Skeletal muscle tissue (tissue), 4 donors: ENCODE measurements around the gene P2RY6. TPM values are rescaled to one million over a fixed set of nuclear protein-coding genes. Genes with fewer than 3 reads are reported as not detected.

ENCODE experiments used
- H3K27ac ChIP-seq: one replicate; pipeline ENCODE4 v1.7.0; 2013; ENCODE audit warnings: mild to moderate bottlenecking, low read depth, low read length, inconsistent platforms
- H3K27me3 ChIP-seq, 3 donors: one replicate each; pipeline ENCODE4 v1.7.0; 2013; ENCODE audit warnings: low read length in 3 of 3; ENCODE audit not compliant: control insufficient read depth in 3 of 3, insufficient read depth in 3 of 3
- H3K36me3 ChIP-seq, 3 donors: one replicate each; pipeline ENCODE4 v1.7.0; 2013; ENCODE audit warnings: low read length in 3 of 3; ENCODE audit not compliant: control insufficient read depth in 3 of 3, insufficient read depth in 3 of 3
- H3K4me1 ChIP-seq, 3 donors: one replicate each; pipeline ENCODE4 v1.7.0; 2013; ENCODE audit warnings: low read length in 3 of 3, mild to moderate bottlenecking in 3 of 3; ENCODE audit not compliant: control insufficient read depth in 3 of 3, insufficient read depth in 3 of 3
- H3K4me3 ChIP-seq, 3 donors: one replicate each; pipeline ENCODE4 v1.7.0; 2013; ENCODE audit warnings: low read length in 3 of 3
- H3K9ac ChIP-seq, 3 donors: one replicate each; pipeline ENCODE4 v1.7.0; 2013; ENCODE audit warnings: low read length in 3 of 3, mild to moderate bottlenecking in 3 of 3, moderate library complexity in 2 of 3, low read depth in 1 of 3
- H3K9me3 ChIP-seq, 3 donors: one replicate each; pipeline ENCODE4 v1.7.0; 2013; ENCODE audit warnings: low read length in 3 of 3; ENCODE audit not compliant: control insufficient read depth in 3 of 3
- total RNA-seq: library from RNA; depleted of rRNA; stranded (reverse); fragments of >200 nt; gene quantifications from one replicate; pipeline ENCODE4 v1.2.3, GENCODE V29; 2014
- donor health status: Osteomylitis.

Gene P2RY6
- total RNA-seq, 1 donor from 2014 or later, result 2.1 TPM

DNA sequence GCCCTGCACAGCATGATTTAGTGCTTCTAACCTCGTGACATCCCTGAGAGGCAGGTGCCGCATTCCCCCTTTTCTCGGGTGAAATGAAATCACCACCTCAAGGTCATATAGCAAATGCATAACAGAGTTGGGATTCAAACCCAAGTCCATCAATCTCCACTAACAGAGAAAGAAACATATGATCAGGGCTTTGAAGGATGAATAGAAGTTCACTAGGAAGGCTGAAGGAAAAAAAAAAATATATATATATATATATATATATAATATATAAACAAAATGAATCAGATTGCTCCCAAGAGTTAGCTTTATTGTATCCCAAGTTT lies 23.8 kb downstream of the P2RY6 start:
- Histone ChIP-seq H3K36me3 (no peaks in the 10 kb centered on the region), H3K9me3 (no peaks in the 10 kb centered on the region), H3K9ac (no peak overlapping the region), H3K27ac (no peak overlapping the region), H3K4me3 (no peak overlapping the region), H3K27me3 (peaks cover 0 to 3% (median 0%) of the 10 kb centered on the region in 3 donors), H3K4me1 (no peaks in the 10 kb centered on the region)

DNA sequence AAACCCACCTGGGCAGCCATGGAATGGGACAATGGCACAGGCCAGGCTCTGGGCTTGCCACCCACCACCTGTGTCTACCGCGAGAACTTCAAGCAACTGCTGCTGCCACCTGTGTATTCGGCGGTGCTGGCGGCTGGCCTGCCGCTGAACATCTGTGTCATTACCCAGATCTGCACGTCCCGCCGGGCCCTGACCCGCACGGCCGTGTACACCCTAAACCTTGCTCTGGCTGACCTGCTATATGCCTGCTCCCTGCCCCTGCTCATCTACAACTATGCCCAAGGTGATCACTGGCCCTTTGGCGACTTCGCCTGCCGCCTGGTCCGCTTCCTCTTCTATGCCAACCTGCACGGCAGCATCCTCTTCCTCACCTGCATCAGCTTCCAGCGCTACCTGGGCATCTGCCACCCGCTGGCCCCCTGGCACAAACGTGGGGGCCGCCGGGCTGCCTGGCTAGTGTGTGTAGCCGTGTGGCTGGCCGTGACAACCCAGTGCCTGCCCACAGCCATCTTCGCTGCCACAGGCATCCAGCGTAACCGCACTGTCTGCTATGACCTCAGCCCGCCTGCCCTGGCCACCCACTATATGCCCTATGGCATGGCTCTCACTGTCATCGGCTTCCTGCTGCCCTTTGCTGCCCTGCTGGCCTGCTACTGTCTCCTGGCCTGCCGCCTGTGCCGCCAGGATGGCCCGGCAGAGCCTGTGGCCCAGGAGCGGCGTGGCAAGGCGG lies 24.5 kb downstream of the P2RY6 start:
- no peak overlapping the region for H3K27ac ChIP-seq

DNA sequence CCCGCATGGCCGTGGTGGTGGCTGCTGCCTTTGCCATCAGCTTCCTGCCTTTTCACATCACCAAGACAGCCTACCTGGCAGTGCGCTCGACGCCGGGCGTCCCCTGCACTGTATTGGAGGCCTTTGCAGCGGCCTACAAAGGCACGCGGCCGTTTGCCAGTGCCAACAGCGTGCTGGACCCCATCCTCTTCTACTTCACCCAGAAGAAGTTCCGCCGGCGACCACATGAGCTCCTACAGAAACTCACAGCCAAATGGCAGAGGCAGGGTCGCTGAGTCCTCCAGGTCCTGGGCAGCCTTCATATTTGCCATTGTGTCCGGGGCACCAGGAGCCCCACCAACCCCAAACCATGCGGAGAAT lies 25.1 kb downstream of the P2RY6 start:
- no peaks in the 10 kb centered on the region for H3K4me1 ChIP-seq
- no peak overlapping the region for H3K27ac ChIP-seq
- no peaks in the 10 kb centered on the region for H3K36me3 ChIP-seq
- no peak overlapping the region for H3K9ac ChIP-seq
- no peaks in the 10 kb centered on the region for H3K27me3 ChIP-seq
- H3K9me3 ChIP-seq, result no peaks in the 10 kb centered on the region
- no peak overlapping the region for H3K4me3 ChIP-seq

More for the DNA sequence above, 24.5 kb downstream of the P2RY6 start:
- Histone ChIP-seq H3K36me3 (no peaks in the 10 kb centered on the region), H3K9ac (no peak overlapping the region), H3K4me3 (no peak overlapping the region), H3K27me3 (peaks cover 0 to 3% (median 0%) of the 10 kb centered on the region in 3 donors), H3K9me3 (no peaks in the 10 kb centered on the region), H3K4me1 (no peaks in the 10 kb centered on the region)

DNA sequence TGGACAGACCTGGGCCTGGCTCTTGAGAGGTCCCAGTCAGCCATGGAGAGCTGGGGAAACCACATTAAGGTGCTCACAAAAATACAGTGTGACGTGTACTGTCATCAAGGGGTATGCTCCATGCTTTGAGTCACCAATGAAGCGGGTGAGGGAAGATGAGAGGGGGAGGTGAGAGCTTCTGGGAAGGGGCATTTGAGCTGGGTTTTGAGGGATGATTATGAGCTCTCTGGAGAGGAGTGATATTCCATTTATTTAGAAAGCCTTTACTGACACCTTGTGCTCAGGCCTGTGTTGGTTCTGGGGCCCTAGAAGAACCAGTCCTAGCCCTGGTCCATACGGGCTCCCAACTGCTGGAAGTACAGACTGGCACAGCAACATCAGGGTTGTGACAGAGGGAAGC lies 25.6 kb downstream of the P2RY6 start:
- Histone ChIP-seq H3K27me3 (no peaks in the 10 kb centered on the region), H3K4me1 (no peaks in the 10 kb centered on the region), H3K9me3 (no peaks in the 10 kb centered on the region), H3K36me3 (no peaks in the 10 kb centered on the region), H3K27ac (no peak overlapping the region), H3K4me3 (no peak overlapping the region), H3K9ac (no peak overlapping the region)

DNA sequence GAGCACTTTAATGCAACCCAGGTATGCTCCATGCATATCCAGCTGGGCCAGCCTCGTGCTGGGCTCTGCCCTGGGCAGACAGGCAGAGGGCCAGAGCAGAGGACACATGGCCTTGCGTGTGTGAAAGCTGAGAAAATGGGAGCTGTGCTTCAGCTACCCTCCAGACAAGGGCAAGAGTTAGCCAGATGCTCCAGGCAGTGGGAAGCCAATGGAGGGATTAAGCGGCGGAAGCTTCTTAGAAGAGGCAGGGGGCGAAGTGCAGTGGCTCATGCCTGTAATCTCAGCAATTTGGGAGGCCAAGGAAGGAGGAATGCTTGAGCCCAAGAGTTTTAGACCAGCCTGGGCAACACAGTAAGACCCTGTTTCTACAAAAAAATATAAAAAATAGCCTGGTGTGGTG lies 26.1 kb downstream of the P2RY6 start:
- H3K27ac ChIP-seq, result no peak overlapping the region
- H3K36me3 ChIP-seq, result no peaks in the 10 kb centered on the region
- no peaks in the 10 kb centered on the region for H3K9me3 ChIP-seq
- H3K4me3 ChIP-seq, result no peak overlapping the region
- H3K9ac ChIP-seq, result no peak overlapping the region
- H3K4me1 ChIP-seq, result no peaks in the 10 kb centered on the region
- peaks cover 0 to 4% (median 0%) of the 10 kb centered on the region in 3 donors for H3K27me3 ChIP-seq

DNA sequence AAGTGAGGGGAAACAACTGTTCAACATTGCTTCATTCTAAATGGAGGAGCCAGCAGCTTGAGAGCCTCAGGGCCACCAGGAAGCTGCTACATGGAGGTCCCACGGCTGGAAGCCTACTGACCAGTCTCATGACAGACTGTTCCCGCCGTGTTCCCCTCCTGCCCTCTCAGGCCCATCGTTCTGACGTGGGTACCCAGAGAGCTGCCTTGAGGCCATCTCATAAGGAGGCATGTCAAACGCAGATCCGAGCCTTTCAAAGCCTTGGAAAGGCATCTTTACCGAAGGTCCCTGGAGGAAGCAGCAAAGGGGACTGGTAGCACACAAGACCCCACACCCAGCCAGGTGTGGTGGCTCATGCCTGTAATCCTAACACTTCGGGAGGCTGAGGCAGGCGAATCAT lies 27.6 kb downstream of the P2RY6 start:
- no peaks in the 10 kb centered on the region for H3K9me3 ChIP-seq
- no peak overlapping the region for H3K4me3 ChIP-seq
- H3K9ac ChIP-seq, result no peak overlapping the region
- H3K27ac ChIP-seq, result no peak overlapping the region
- peaks cover 0 to 4% (median 0%) of the 10 kb centered on the region in 3 donors for H3K27me3 ChIP-seq
- no peaks in the 10 kb centered on the region for H3K36me3 ChIP-seq
- H3K4me1 ChIP-seq, result no peaks in the 10 kb centered on the region

DNA sequence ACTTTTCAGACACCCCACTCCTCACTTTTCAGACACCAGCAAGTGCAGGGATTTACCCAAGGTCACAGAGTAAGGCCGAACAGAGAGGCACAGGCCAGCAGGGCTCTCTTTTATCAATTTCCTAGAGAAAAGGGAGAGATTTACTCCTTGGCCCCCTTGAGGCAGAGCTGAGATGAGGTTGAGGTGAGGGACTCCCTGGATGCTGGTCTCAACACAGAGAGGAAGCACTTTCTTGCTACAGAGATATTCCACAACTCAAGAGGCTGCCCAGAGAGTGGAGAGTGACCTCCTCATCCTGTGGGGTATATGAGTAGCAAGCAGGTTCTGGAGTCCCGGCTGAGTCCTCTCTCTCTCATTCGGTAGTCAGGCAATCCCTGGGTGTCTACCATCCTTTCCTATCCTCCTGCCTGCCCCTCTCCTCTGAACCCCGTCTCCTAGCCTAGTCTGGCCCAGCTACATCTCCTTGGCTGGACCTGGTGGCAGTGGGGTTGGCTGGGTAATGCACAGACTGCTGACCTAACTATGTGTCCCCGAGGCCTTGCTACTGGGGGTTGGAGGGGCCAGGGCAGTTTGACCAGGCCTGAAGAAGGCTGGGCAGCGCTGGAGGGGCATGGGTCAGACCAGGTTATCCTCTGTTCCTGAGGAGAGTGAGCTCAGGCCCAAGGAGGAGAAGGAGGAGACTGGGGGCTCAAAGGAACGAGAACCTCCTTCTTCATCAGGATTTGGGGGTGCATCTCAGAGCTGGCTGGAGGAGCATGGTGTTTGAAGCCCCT lies 34.1 kb downstream of the P2RY6 start:
- H3K9me3 ChIP-seq, result no peaks in the 10 kb centered on the region
- H3K36me3 ChIP-seq, result no peaks in the 10 kb centered on the region
- H3K4me3 ChIP-seq, result no peak overlapping the region
- H3K9ac ChIP-seq, result no peak overlapping the region
- peaks cover 12 to 28% (median 15%) of the 10 kb centered on the region in 3 donors for H3K4me1 ChIP-seq
- H3K27ac ChIP-seq, result no peak overlapping the region
- peaks cover 0 to 8% (median 4%) of the 10 kb centered on the region in 3 donors for H3K27me3 ChIP-seq

DNA sequence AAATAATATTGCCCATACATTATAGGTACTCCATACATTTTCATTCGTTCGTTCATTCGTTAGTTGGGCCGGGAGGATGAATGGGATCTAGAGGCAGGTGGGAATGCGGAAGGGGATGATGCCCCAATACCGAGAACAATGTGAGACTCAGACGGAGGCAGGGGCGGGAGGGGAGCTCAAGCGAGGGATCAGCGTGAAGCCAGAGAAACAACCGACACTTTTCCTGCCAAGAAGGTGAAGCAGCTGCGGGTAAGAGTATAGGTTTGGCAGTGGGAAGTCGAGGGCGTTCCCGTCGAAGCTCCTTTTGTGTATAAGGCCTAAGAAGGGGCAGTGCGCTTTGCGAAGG lies 34.8 kb downstream of the P2RY6 start:
- Histone ChIP-seq H3K36me3 (peaks cover 0 to 3% (median 3%) of the 10 kb centered on the region in 3 donors), H3K9ac (peak overlapping the region; percentile 5 to 72 (median 58)), H3K27ac (no peak overlapping the region), H3K4me3 (peak overlapping the region; percentile 68 to 79 (median 78)), H3K4me1 (peaks cover 18 to 28% (median 19%) of the 10 kb centered on the region in 3 donors), H3K9me3 (no peaks in the 10 kb centered on the region), H3K27me3 (peaks cover 0 to 8% (median 4%) of the 10 kb centered on the region in 3 donors)

DNA sequence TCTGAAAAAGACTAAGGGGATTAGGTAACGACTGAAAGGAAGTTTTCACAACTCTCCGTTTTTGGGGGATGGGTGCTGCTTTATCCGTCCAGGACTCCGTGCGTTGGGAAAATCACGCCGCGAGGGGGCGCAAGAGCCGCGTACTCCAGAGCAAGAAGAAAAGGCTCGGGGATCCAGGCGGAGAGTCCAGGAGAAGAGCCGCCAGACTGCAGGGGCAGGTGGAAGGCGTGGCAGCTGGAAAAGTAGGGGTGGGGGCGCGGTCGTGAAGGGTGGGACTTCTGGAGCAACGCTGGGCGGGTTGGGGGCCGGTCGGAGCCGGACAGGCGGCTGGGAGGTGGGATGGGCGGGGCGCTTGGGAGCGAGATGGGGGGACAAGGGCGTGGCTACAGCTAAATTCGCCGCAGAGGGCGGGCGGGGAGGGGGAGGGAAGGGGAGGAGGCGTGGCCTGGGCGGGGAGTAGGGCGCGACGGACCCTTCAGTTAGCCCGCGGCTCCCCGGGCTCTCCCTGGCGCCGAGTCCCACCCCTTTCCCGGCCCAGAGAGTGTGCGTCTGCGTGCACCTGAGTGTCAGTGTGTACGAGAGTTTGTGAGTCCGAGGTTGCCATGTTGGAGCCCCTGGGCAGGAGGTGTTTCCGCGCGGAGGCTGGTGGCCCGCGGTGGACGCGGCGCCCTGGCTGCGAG lies 35.3 kb downstream of the P2RY6 start:
- H3K36me3 ChIP-seq, result peaks cover 0 to 3% (median 3%) of the 10 kb centered on the region in 3 donors
- peaks cover 19 to 31% (median 23%) of the 10 kb centered on the region in 3 donors for H3K4me1 ChIP-seq
- peaks cover 0 to 8% (median 4%) of the 10 kb centered on the region in 3 donors for H3K27me3 ChIP-seq
- H3K4me3 ChIP-seq, result peak overlapping the region; percentile 77 to 80 (median 78)
- peak overlapping the region; percentile 67 to 82 (median 79) for H3K9ac ChIP-seq
- H3K9me3 ChIP-seq, result no peaks in the 10 kb centered on the region
- peak overlapping the region; percentile 83 for H3K27ac ChIP-seq
